A673 (cell line): Measurements from ENCODE around the gene CMYA5. TPM values are rescaled to one million over a fixed set of nuclear protein-coding genes. Genes with fewer than 3 reads are reported as not detected.

ENCODE experiments used
- BruUV-seq: library from RNA; stranded (reverse); fragments of 400-500 nt; replicated peaks from 2 replicates; lab custom pipeline; 2021; lab: Mats Ljungman, UMichigan
- CTCF ChIA-PET: fragments of 300-600 bp; sonication (Branson Sonifier 250); formaldehyde crosslinking; loops from one replicate; lab custom pipeline; 2022; ENCODE audit warnings: antibody characterized with exemption; lab: Charles Lee
- POLR2A ChIA-PET: fragments of 300-600 bp; sonication (Branson Sonifier 250); formaldehyde crosslinking; loops from one replicate; lab custom pipeline; 2022; ENCODE audit warnings: antibody characterized with exemption; ENCODE audit not compliant: low non-redundant PET; lab: Charles Lee
- DNase-seq: peaks from one replicate; pipeline ENCODE4 v3.0.0-alpha.2; 2015; ENCODE audit warnings: low spot score
- H3K27ac ChIP-seq: fragments of 200-600 bp; sonication (generic); 2 replicates; pipeline ENCODE4 v1.5.1; 2016; ENCODE audit warnings: mixed run types, low read depth, mild to moderate bottlenecking, mixed read lengths, antibody characterized with exemption, low read length; ENCODE audit not compliant: poor library complexity, severe bottlenecking
- H3K27me3 ChIP-seq: fragments of 200-600 bp; sonication (generic); replicated peaks from 2 replicates; pipeline ENCODE4 v1.6.1; 2017; ENCODE audit warnings: mixed run types, low read depth, mild to moderate bottlenecking, mixed read lengths, antibody characterized with exemption, low read length; ENCODE audit not compliant: insufficient read depth, poor library complexity
- H3K36me3 ChIP-seq: fragments of 200-600 bp; sonication (generic); 2 replicates; pipeline ENCODE4 v1.6.1; 2016; ENCODE audit warnings: mixed run types, mild to moderate bottlenecking, mixed read lengths, antibody characterized with exemption, low read length; ENCODE audit not compliant: insufficient read depth, poor library complexity, severe bottlenecking
- H3K4me1 ChIP-seq: fragments of 200-600 bp; sonication (generic); 2 replicates; pipeline ENCODE4 v1.6.1; 2017; ENCODE audit warnings: mixed run types, mild to moderate bottlenecking, mixed read lengths, antibody characterized with exemption, low read length; ENCODE audit not compliant: insufficient read depth, poor library complexity, severe bottlenecking
- H3K4me3 ChIP-seq: fragments of 200-600 bp; sonication (generic); 2 replicates; pipeline ENCODE4 v1.5.1; 2016; ENCODE audit warnings: low read depth, mixed run types, mild to moderate bottlenecking, mixed read lengths, low read length; ENCODE audit not compliant: poor library complexity, severe bottlenecking
- H3K9me3 ChIP-seq: fragments of 200-600 bp; sonication (generic); 2 replicates; pipeline ENCODE4 v1.6.1; 2016; ENCODE audit warnings: mixed run types, low read depth, mild to moderate bottlenecking, mixed read lengths, antibody characterized with exemption, low read length; ENCODE audit not compliant: poor library complexity, severe bottlenecking
- CTCF ChIP-seq: fragments of 300-800, 200-600 bp; sonication (generic); conservative IDR thresholded peaks from 2 replicates; pipeline ENCODE4 v1.5.1; 2017; ENCODE audit warnings: low read depth, mild to moderate bottlenecking, antibody characterized with exemption, low read length, moderate library complexity, mixed read lengths
- EZH2 ChIP-seq: fragments of 200-600 bp; sonication (generic); IDR thresholded peaks from 2 replicates; pipeline ENCODE4 v1.6.1; 2017; ENCODE audit warnings: borderline replicate concordance, low read depth, mild to moderate bottlenecking, mixed read lengths, antibody characterized with exemption, low read length; ENCODE audit not compliant: poor library complexity, severe bottlenecking
- intact Hi-C: fragments of 100-400 bp; cut with micrococcal nuclease; formaldehyde crosslinking; loops from one replicate; pipeline ENCODE4 v1.10.0; 2022; ENCODE audit not compliant: unreplicated experiment
- total RNA-seq: library from RNA; stranded (reverse); gene quantifications from 2 replicates; pipeline ENCODE4 v1.2.3, GENCODE V29; 2021

CMYA5 gene
- total RNA-seq, 1 experiment from 2014 or later: 0.41 TPM

DNA sequence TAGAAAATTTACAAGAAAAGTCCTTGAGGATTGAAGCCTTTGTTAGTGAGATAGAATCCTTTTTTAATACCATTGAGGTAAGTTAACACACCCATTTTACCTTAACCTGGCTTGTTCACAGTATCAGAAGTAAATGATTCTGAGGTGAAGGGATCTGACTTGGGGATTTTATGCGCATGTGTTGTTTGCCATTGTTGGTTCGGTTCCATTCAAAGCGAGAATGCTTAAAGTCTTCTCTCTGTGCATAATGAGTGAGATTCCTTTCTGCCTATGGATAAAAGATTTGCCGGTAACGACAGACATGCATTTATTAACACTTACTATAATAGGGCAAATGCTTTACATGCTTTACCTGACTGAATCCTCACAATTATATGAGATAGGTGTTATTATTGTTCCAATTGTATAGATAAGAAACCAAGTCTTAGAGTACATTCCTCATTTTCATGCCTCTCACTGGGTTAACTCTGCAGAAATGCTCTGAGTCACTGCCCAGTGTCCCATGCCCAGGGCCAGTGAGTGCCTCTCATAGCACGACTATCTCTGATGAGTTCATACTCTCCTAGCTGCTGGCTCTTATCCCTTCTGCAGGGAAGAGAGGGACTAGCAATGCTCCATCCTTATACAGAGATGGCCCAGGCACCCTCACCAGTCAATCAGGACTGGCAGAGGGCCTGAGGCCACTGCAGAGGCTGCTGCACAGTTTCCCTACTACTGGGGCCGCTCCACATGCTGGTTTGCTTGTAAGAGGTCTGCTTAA is 54.4 kb downstream of the CMYA5 start:
- Histone ChIP-seq H3K27ac (no peak overlapping the region), H3K9me3 (no peaks in the 10 kb centered on the region), H3K36me3 (no peaks in the 10 kb centered on the region), H3K4me1 (no peaks in the 10 kb centered on the region), H3K27me3 (no peaks in the 10 kb centered on the region), H3K4me3 (no peak overlapping the region)
- ChIA-PET POLR2A (no interaction called here), CTCF (no interaction called here)
- DNase-seq: no peak
- no peak for TF ChIP-seq CTCF
- no peak for TF ChIP-seq EZH2
- no TSS peak for BruUV-seq
- intact Hi-C loops: no loop called here

DNA sequence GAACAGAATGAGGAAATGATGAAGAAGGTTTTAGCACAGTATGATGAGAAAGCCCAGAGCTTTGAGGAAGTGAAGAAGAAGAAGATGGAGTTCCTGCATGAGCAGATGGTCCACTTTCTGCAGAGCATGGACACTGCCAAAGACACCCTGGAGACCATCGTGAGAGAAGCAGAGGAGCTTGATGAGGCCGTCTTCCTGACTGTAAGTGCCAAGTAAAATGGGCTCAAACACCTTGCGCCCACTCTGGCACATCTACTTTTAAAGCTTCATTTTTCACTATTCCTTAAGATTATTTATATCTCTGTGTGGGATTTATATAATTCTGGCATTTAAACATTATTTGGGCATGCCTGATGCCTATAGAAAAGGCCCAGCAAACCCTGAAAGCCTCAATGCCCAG is 55.6 kb downstream of the CMYA5 start:
- Histone ChIP-seq H3K36me3 (no peaks in the 10 kb centered on the region), H3K9me3 (no peaks in the 10 kb centered on the region), H3K4me1 (no peaks in the 10 kb centered on the region), H3K27ac (no peak overlapping the region), H3K4me3 (no peak overlapping the region), H3K27me3 (no peaks in the 10 kb centered on the region)
- no peak for DNase-seq
- TF ChIP-seq EZH2 (no peak), CTCF (no peak)
- intact Hi-C loops: no loop called here
- POLR2A ChIA-PET: no interaction called here
- CTCF ChIA-PET: no interaction called here
- BruUV-seq: no TSS peak

DNA sequence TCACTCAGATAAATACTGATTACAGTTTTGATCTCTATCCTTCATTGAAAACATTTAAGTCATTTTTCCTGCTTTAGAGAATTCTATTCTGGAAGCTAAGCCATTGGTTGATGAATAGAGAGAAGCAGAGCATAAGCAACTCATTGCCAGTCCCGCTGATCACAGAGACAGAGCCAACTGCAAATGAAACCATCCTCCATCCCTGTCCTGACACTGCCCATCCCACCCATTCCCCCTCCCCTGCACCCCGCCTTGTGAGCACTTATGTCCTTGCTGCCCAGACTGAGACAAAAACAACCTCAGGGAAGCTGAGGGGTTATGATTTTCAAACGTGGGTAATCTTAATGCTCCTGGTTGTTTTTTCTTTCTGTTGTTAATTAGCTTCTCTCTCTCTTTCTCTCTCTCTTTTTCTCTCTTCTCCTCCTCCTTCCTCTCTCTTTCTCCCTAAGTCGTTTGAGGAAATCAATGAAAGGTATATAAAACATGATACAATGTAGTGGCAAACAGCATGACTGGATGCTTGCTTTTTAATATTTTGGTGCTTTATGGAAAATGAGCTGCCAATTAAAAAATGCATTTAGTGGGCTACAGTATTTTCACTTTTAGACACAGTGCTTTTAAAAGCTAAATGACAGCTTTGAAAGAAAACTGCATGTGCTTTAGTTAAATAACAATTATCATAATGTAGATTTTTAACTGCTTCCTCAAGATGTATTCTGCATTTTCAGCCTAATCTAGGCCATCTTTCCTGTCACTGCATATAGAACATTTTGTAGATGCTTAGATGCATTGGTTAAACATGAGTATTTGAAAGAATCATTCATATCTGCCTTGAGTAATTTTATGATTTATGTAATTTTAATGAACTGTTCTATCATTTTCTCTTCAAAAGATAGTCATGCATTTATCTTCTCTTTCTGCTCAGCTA is 57.3 kb downstream of the CMYA5 start:
- ChIA-PET CTCF (no interaction called here), POLR2A (interaction anchor here (0.7 kb wide), 1 partner anchor 53 kb away, joined by 4 read pairs; no protein-coding TSS in a partner anchor)
- Histone ChIP-seq H3K9me3 (no peaks in the 10 kb centered on the region), H3K27ac (no peak overlapping the region), H3K4me3 (no peak overlapping the region), H3K4me1 (no peaks in the 10 kb centered on the region), H3K36me3 (no peaks in the 10 kb centered on the region), H3K27me3 (no peaks in the 10 kb centered on the region)
- BruUV-seq: no TSS peak
- no peak for DNase-seq
- TF ChIP-seq CTCF: no peak
- intact Hi-C loops: no loop called here
